Epithelial cell of prostate (primary cell): ENCODE results near the gene CDC37L1.
"Not testable (repeated sequence)": the region's sequence is repeated elsewhere in the genome, so short reads cannot be mapped to it uniquely, and the experiment has no call there.

Experiments
- DNase-seq: peaks from one replicate; pipeline ENCODE4 v3.0.0-alpha.2; 2011; ENCODE audit warnings: low read depth, low spot score
- H3K27ac ChIP-seq: fragments of 450-650 bp; 2 replicates; pipeline ENCODE4 v1.5.1; 2017; ENCODE audit warnings: mild to moderate bottlenecking

Gene CDC37L1

GRCh38 chr9:4743131-4743875 is 63.9 kb downstream of the CDC37L1 start:
- H3K27ac ChIP-seq, result peak overlapping the region; percentile 77
- peak; percentile 8 for DNase-seq

DNA sequence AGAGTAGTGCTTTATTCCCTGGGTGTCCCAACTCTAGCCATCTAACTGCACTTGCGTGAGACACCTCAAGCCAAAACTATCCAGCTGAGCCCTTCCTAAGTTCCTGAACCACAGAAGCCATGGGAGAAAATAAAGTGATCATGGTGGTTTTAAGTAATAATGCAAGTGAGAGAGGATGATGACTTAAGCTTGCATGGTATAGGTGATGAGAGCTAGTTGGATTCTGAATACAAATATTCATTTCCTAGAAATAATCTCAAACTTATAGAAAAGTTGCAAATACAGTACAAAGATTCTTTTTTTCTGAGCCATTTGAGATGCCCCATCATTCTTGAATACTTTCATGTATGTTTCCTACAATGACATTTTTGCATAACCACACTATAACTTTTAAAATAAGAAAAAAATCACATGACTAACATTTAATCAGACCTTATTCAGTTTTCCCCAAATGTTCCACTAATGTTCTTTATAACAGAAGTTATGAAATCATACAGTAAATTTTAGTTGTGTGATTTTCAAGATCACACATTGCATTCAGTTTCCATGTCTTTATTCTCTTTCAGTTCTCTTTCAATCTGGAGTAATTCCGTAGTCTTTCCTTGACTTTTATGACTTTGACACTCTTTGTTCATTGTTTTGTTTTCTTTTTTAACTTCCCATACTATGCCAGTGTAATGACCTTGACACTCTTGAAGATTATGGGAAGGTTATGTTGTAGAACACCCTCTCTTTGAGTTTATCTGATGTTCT is 67.1 kb downstream of the CDC37L1 start:
- no peak overlapping the region for H3K27ac ChIP-seq
- DNase-seq, result no peak

- no peak for DNase-seq
- H3K27ac ChIP-seq, result no peak overlapping the region
These were observed 69.2 kb downstream of the CDC37L1 start for GRCh38 chr9:4748612-4749011.

DNA sequence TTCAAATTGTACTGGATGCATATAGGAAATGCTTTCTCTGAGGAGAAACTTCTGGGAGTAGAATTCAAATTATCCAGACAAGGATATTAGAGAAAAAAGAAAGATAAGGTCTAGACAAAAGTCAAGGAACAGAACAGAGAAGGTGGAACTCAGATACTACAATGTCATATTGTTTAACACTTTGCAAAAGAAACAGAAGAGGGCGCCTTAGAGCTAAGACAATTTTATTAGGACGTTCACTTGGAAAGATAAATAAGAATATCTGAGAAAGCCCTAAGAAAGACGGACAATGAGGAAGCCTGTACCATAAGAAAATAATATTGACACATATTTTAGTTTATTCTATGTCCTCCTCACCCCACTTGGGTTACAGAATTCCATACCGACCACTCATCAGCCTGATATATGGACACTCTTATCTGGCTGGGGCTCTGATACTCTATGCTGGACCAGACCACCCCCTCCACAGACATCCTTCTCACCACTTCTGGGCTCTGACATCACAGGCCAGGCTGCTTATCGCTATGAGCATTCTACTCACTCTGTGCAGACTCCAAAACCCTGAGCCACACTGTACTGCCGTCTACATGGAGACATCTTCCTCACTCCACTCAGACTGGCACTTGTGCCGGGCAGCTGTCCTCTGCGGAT is 70.8 kb downstream of the CDC37L1 start:
- no peak for DNase-seq
- H3K27ac ChIP-seq, result no peak overlapping the region

DNA sequence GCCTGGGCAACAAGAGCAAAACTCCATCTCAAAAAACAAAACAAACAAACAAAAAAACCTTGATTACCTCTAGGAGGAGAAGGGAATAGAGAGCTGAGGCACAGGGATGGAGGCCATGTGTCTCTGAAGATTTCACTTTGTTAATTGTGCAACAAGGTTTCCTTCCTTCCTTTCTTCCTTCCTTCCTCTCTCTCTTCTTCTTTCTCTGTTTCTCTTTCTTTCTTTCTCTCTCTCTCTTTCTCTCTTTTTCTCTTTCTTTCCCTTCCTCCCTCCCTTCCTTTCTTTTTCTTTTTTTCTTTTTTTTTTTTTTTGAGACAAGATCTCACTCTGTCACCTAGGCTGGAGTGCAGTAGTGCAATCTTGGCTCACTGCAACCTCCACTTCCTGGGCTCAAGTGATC is 75.2 kb downstream of the CDC37L1 start:
- DNase-seq, H3K27ac ChIP-seq: not testable (repeated sequence)

DNA sequence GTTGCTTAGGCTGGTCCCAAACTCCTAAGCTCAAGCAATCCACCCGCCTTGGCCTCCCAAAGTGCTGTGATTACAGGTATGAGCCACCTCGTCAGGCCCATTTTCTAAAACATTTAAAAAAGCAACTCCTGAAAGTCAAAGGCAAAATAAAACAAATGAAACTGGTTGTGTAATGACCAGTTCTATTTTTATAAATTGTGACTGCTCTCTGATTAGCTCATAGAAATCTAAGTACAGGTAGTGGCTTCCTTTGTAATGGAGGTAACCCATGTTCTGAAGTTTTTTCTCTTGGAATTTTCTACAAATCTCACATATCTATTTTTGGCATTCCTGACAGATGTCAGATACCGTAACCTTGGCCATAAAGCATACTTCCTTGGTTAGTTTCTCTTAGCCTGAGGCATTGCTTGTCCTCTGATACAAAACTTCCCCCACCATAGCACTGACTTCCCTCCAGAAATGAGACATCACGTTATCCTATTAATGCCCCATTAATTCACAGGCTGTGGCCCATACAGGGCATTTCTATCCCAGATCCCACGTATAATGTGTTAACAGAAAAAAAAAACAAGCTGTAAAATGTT is 75.7 kb downstream of the CDC37L1 start:
- no peak overlapping the region for H3K27ac ChIP-seq
- DNase-seq, result no peak

DNA sequence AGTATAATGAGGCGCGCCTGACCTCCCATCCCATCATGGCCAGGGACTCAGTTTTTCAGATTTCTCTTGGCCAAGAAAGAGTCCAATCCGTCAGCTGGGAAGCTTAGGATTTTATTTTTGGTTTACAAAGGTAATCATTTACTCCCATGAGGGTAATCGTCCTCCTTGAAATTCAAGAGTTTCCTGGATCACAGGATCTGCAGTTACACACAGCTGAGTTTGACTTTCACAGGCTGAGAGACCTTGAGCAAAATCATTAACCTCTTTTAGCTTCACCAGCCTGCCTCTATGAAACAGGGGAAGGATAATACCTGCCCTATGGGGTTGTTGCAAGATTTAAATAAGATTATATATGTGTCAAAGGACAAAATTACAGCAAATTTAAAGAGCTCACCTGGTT is 77.1 kb downstream of the CDC37L1 start:
- DNase-seq, result no peak
- H3K27ac ChIP-seq, result no peak overlapping the region
